OCI-LY7 (cell line): ENCODE measurements around the gene CTSL. TPM values are rescaled to one million over a fixed set of nuclear protein-coding genes. Genes with fewer than 3 reads are reported as not detected.
"Not testable (repeated sequence)": the region's sequence is repeated elsewhere in the genome, so short reads cannot be mapped to it uniquely, and the experiment has no call there.

Source experiments
- BruUV-seq: library from RNA; stranded (reverse); fragments of 400-500 nt; replicated peaks from 2 replicates; lab custom pipeline; 2021; lab: Mats Ljungman, UMichigan
- CTCF ChIA-PET: fragments of 300-600 bp; sonication (Branson Sonifier 250); formaldehyde crosslinking; loops from one replicate; lab custom pipeline; 2022; ENCODE audit warnings: antibody characterized with exemption; ENCODE audit not compliant: unreplicated experiment; lab: Charles Lee
- POLR2A ChIA-PET: fragments of 300-600 bp; sonication (Branson Sonifier 250); formaldehyde crosslinking; loops from one replicate; lab custom pipeline; 2022; ENCODE audit warnings: antibody characterized with exemption; lab: Charles Lee
- DNase-seq: peaks from one replicate; pipeline ENCODE4 v3.0.0-alpha.2; 2015; ENCODE audit warnings: low spot score
- H2AFZ ChIP-seq: fragments of 200-600 bp; sonication (generic), shearing (Covaris generic); 2 replicates; pipeline ENCODE4 v1.6.1; 2014; ENCODE audit warnings: mild to moderate bottlenecking, antibody characterized with exemption, low read length, moderate library complexity
- H3K27ac ChIP-seq: fragments of 200-600 bp; sonication (generic); 2 replicates; pipeline ENCODE4 v1.5.1; 2014; ENCODE audit warnings: mixed run types, low read depth, mild to moderate bottlenecking, moderate library complexity, low read length, inconsistent platforms; ENCODE audit not compliant: poor library complexity, severe bottlenecking
- H3K36me3 ChIP-seq: fragments of 200-600 bp; sonication (generic); 2 replicates; pipeline ENCODE4 v1.6.1; 2014; ENCODE audit warnings: mild to moderate bottlenecking, antibody characterized with exemption, low read length, moderate library complexity, mixed read lengths; ENCODE audit not compliant: insufficient read depth
- H3K4me1 ChIP-seq: fragments of 200-600 bp; sonication (generic); 2 replicates; pipeline ENCODE4 v1.5.1; 2014; ENCODE audit warnings: mild to moderate bottlenecking, low read length; ENCODE audit not compliant: insufficient read depth, poor library complexity, severe bottlenecking
- H3K4me2 ChIP-seq: fragments of 200-600 bp; sonication (generic); 2 replicates; pipeline ENCODE4 v1.6.1; 2014; ENCODE audit warnings: mild to moderate bottlenecking, low read length
- H3K4me3 ChIP-seq: fragments of 200-600 bp; sonication (generic); 2 replicates; pipeline ENCODE4 v1.5.1; 2014; ENCODE audit warnings: mild to moderate bottlenecking, low read depth, low read length; ENCODE audit not compliant: poor library complexity, severe bottlenecking
- H3K79me2 ChIP-seq: fragments of 200-600 bp; sonication (generic); 2 replicates; pipeline ENCODE4 v1.6.1; 2016; ENCODE audit warnings: low read depth, mild to moderate bottlenecking, low read length, moderate library complexity, mixed read lengths; ENCODE audit not compliant: insufficient read depth
- H3K9me2 ChIP-seq: fragments of 200-600 bp; sonication (generic); 2 replicates; pipeline ENCODE4 v1.6.1; 2016; ENCODE audit warnings: mild to moderate bottlenecking, low read length, mixed read lengths; ENCODE audit not compliant: insufficient read depth
- H3K9me3 ChIP-seq: fragments of 200-600 bp; sonication (generic); 2 replicates; pipeline ENCODE4 v1.6.1; 2014; ENCODE audit warnings: mild to moderate bottlenecking, mixed run types, low read length, mixed read lengths
- H4K20me1 ChIP-seq: fragments of 200-600 bp; sonication (generic); 2 replicates; pipeline ENCODE4 v1.6.1; 2014; ENCODE audit warnings: mild to moderate bottlenecking, antibody characterized with exemption, low read length, moderate library complexity, mixed read lengths; ENCODE audit not compliant: insufficient read depth
- CTCF ChIP-seq: fragments of 200-600 bp; sonication (generic); conservative IDR thresholded peaks from 2 replicates; pipeline ENCODE4 v1.5.1; 2014; ENCODE audit warnings: mild to moderate bottlenecking, antibody characterized with exemption, low read length, moderate library complexity, mixed read lengths
- EZH2phosphoT487 ChIP-seq: fragments of 200-600 bp; sonication (generic); IDR thresholded peaks from 2 replicates; pipeline ENCODE4 v1.6.1; 2018; ENCODE audit warnings: low read depth, borderline replicate concordance, mild to moderate bottlenecking, mixed run types, antibody characterized with exemption, low read length, moderate library complexity, mixed read lengths
- intact Hi-C: fragments of 100-400 bp; cut with micrococcal nuclease; formaldehyde crosslinking; loops from one replicate; pipeline ENCODE4 v1.10.0; 2022; ENCODE audit not compliant: unreplicated experiment
- total RNA-seq, 2 experiments: library from RNA; depleted of rRNA in 1 of 2; stranded (reverse); fragments of >200 nt in 1 of 2; shearing (Covaris generic) in 1 of 2; gene quantifications; 2 replicates each; pipeline ENCODE4 v1.2.3, GENCODE V29; 2014 to 2022

The CTSL gene
- total RNA-seq, 2 experiments from 2014 or later = not detected

DNA sequence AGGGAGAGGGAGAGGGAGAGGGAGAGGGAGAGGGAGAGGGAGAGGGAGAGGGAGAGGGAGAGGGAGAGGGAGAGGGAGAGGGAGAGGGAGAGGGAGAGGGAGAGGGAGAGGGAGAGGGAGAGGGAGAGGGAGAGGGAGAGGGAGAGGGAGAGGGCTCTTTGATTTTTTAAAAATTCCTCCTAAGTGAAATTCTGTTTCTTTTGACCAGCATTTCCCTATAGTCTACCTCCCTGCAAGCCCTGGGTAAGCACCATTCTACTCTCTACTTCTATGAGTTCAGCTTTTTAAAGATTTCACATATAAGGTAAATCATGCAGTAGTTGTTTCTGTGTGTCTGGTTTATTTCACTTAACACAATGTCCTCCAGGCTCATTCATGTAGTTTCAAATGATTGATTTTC is 34.1 kb downstream of the CTSL start:
- BruUV-seq, H4K20me1 ChIP-seq, POLR2A ChIA-PET, intact Hi-C loops, H3K27ac ChIP-seq, H3K9me2 ChIP-seq, DNase-seq, H3K36me3 ChIP-seq, H3K4me2 ChIP-seq, H3K4me1 ChIP-seq, H3K4me3 ChIP-seq, CTCF ChIA-PET, H2AFZ ChIP-seq, H3K79me2 ChIP-seq, H3K9me3 ChIP-seq: not testable (repeated sequence)

GRCh38 chr9:87760529-87760928 is 34.6 kb downstream of the CTSL start:
- CTCF ChIA-PET = no interaction called here

GRCh38 chr9:87763286-87763685 is 37.4 kb downstream of the CTSL start:
- Histone ChIP-seq H3K36me3 (no peaks in the 10 kb centered on the region), H3K4me3 (no peak overlapping the region), H3K4me2 (no peak overlapping the region), H3K79me2 (no peaks in the 10 kb centered on the region), H3K9me2 (no peaks in the 10 kb centered on the region), H4K20me1 (no peaks in the 10 kb centered on the region), H3K4me1 (no peaks in the 10 kb centered on the region), H3K9me3 (no peaks in the 10 kb centered on the region), H3K27ac (no peak overlapping the region), H2AFZ (no peak overlapping the region)
- TF ChIP-seq EZH2phosphoT487 = no peak
- TF ChIP-seq CTCF = no peak
- ChIA-PET POLR2A (no interaction called here), CTCF (no interaction called here)
- no TSS peak for BruUV-seq
- DNase-seq = no peak
- intact Hi-C loops = no loop called here

More at GRCh38 chr9:87760529-87760928, 34.6 kb downstream of the CTSL start:
- no peak overlapping the region for H2AFZ ChIP-seq
- no peaks in the 10 kb centered on the region for H3K36me3 ChIP-seq
- BruUV-seq = no TSS peak
- no peaks in the 10 kb centered on the region for H3K9me2 ChIP-seq
- H3K4me1 ChIP-seq = no peaks in the 10 kb centered on the region
- no peaks in the 10 kb centered on the region for H3K79me2 ChIP-seq
- intact Hi-C loops = no loop called here
- no peaks in the 10 kb centered on the region for H4K20me1 ChIP-seq
- TF ChIP-seq CTCF = no peak
- H3K4me2 ChIP-seq = no peak overlapping the region
- no peak for DNase-seq
- POLR2A ChIA-PET = no interaction called here
- no peak overlapping the region for H3K27ac ChIP-seq
- no peaks in the 10 kb centered on the region for H3K9me3 ChIP-seq
- no peak overlapping the region for H3K4me3 ChIP-seq
